ENCODE results near the gene ERC1.

ERC1 gene

DNA sequence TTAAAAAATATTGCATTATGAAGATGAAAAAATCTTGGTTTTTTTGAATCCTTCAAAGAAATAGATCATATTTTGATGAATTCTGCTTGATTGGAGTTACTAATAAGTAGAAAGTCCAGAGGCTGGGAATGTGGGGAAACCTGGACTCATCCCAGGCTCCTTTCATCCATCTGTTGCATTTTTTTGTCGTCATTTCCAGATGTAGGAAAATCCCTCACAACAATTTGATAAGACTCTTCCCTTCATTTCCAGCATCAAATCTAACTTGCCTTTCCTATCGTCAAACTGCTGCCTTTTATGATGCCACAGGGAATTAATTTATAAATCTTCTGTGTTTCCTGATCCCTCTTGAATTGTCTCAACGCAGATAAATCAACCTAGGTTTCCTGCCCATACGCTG, 391.8 kb downstream of the ERC1 start:
- TF ChIP-seq, protein P1, sequence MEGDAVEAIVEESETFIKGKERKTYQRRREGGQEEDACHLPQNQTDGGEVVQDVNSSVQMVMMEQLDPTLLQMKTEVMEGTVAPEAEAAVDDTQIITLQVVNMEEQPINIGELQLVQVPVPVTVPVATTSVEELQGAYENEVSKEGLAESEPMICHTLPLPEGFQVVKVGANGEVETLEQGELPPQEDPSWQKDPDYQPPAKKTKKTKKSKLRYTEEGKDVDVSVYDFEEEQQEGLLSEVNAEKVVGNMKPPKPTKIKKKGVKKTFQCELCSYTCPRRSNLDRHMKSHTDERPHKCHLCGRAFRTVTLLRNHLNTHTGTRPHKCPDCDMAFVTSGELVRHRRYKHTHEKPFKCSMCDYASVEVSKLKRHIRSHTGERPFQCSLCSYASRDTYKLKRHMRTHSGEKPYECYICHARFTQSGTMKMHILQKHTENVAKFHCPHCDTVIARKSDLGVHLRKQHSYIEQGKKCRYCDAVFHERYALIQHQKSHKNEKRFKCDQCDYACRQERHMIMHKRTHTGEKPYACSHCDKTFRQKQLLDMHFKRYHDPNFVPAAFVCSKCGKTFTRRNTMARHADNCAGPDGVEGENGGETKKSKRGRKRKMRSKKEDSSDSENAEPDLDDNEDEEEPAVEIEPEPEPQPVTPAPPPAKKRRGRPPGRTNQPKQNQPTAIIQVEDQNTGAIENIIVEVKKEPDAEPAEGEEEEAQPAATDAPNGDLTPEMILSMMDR (IDR thresholded peaks at IDR 0.05; ENCODE audit: low read depth, low read length): no peak
- no peak for DNase-seq (ENCODE audit: low read depth in 2 of 2)
- no peak overlapping the region for H3K4me3 ChIP-seq (replicated peaks in 1 of 2; ENCODE audit: low read depth in 2 of 2, low read length in 2 of 2)

DNA sequence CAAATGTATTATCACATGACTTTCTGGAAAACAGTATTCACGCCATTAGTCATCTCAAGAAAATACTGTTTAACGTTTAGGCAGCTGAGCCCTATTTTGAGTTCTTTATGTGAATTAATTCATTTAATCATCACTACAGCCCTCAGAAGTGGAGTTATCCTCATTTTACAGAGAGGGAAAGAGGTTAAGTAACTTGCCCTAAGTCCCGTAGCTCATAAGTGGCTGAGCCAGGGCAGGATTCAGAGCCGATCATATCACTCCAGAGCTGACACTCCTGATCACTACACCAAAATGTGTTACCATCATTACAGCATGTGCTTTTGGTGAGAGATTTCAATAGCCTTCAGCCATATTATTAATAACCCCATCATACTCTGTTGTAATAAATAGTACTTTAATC, 392.7 kb downstream of the ERC1 start:
- no peak for DNase-seq (ENCODE audit: low read depth in 2 of 2)
- TF ChIP-seq, protein P1 (IDR thresholded peaks at IDR 0.05; ENCODE audit: low read depth, low read length): no peak
- no peak overlapping the region for H3K4me3 ChIP-seq (replicated peaks in 1 of 2; ENCODE audit: low read depth in 2 of 2, low read length in 2 of 2)

DNA sequence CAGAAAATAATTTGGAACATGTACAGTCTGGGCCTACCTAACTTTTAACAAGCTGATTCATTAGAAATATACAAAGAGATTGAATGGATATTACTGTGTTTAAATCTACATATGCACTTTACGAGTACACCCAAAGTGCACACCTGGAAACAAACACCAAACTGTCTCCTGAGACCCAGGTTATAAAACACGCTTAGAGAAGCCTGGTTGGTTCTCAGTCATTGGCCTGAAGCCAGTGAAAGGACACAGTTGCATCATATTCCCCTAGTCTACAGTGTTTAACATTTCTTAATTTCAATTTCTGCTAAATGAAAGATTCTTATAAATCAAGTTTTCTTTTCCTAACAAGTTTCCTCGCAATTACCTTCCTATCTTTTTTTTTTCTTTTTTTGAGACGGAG, 393.9 kb downstream of the ERC1 start:
- no peak overlapping the region for H3K4me3 ChIP-seq (replicated peaks in 1 of 2; ENCODE audit: low read depth in 2 of 2, low read length in 2 of 2)
- DNase-seq (ENCODE audit: low read depth in 2 of 2): peak in 1 of 2 donors; percentile 13
- TF ChIP-seq, protein P1 (IDR thresholded peaks at IDR 0.05; ENCODE audit: low read depth, low read length): no peak

DNA sequence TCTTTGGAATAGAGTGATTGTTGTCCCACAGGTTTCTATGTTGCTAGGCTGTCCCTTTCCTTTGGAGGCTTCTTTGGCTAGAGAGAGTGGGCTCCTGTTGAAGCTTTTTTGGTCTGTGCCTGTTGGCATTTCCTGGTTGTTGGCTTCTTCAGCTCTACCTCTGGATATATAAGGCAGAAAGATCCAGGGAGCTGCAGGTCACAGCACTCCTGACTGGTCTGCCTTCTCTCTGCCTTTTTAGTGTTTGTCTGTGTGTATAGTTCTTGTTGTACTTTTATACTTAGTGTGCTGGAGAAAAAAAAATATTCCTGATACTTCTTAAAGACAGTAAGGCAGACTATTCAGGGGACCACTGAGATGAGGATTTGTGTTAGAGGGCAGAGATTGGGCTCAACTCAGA, 400.7 kb downstream of the ERC1 start:
- TF ChIP-seq, protein P1 (IDR thresholded peaks at IDR 0.05; ENCODE audit: low read depth, low read length): no peak
- DNase-seq (ENCODE audit: low read depth in 2 of 2): no peak

DNA sequence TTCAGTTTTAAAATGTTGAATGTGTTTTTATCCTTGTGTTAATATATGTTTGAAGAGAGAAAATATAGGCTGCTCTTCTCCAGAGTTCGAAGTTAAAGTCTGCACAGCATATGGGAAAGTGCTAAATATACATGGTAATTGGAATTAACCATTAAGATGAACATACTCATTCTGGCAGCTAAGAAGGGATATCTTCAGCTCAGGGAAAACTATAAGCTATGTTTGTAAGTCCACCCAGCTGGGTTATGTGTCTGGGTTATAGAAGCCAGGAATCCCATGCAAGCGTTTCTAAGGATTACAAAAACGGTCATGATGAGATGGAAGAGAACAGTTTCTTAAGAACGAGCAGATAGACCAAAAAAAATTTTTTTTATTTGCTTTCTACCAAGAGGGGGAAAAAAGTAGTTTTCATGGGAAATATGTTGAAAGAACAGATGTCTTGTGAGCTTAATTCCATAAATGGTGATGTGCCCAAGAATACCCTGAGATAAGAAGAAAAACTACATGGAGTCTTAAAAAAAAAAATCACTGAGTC, 404.5 kb downstream of the ERC1 start:
- H3K4me3 ChIP-seq (replicated peaks in 1 of 2; ENCODE audit: low read depth in 2 of 2, low read length in 2 of 2): no peak overlapping the region
- peak in 1 of 2 donors; percentile 5 for DNase-seq (ENCODE audit: low read depth in 2 of 2)
- TF ChIP-seq, protein P1 (IDR thresholded peaks at IDR 0.05; ENCODE audit: low read depth, low read length): no peak

More for the DNA sequence above, 400.7 kb downstream of the ERC1 start:
- no peak overlapping the region for H3K4me3 ChIP-seq (replicated peaks in 1 of 2; ENCODE audit: low read depth in 2 of 2, low read length in 2 of 2)

DNA sequence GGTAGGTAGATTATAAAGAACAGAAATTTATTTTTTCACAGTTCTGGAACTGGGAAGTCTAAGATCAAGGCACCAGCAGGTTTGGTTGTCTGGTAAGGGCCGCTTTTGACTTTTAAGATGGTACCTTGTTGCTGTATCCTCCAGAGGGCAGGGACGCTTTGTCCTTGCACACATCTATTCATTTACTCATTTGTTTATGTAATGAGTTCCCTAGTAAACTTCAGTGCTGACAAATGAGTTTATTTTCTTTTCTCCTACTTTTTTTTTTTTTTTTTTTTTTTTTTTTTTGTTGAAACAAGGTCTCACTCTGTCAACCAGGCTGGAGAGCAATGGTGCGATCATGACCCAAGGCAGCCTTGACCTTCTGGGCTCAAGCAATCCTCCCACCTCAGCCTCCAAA, 407.6 kb downstream of the ERC1 start:
- peak; percentile 19 to 51 for DNase-seq (ENCODE audit: low read depth in 2 of 2)
- TF ChIP-seq, protein P1 (IDR thresholded peaks at IDR 0.05; ENCODE audit: low read depth, low read length): no peak
- no peak overlapping the region for H3K4me3 ChIP-seq (replicated peaks in 1 of 2; ENCODE audit: low read depth in 2 of 2, low read length in 2 of 2)

DNA sequence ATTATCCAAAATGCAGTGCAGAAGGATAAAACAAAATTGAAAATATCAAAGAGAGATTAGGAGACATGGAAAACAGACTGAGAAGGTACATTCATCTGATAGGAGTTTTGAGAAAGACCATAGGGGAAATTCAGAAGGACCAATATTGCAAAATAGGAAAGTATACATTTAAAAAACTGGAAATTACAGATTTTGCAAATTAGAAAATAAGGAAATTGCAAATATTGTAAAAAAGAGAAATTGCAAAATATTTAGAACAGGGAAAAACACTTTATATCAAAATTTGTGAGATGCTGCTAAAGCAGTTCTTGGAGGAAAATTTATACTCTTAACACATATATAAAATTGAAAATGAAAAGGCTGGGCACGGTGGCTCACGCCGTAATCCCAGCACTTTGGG, 410.9 kb downstream of the ERC1 start:
- no peak overlapping the region for H3K4me3 ChIP-seq (replicated peaks in 1 of 2; ENCODE audit: low read depth in 2 of 2, low read length in 2 of 2)
- no peak for DNase-seq (ENCODE audit: low read depth in 2 of 2)
- TF ChIP-seq, protein P1 (IDR thresholded peaks at IDR 0.05; ENCODE audit: low read depth, low read length): no peak

Measured in cardiac fibroblast (primary cell).